PFSK-1 (cell line): ENCODE data around the gene PEF1.

Experiments used
- FOXP2 ChIP-seq: optimal IDR thresholded peaks from 2 replicates; pipeline ENCODE3; 2011; ENCODE audit warnings: borderline replicate concordance, control low read depth, inconsistent platforms; ENCODE audit not compliant: insufficient read depth; ENCODE audit errors: extremely low read length, extremely low read depth
- POLR2AphosphoS5 ChIP-seq: IDR thresholded peaks from 2 replicates; pipeline ENCODE4 v1.6.1; 2012; ENCODE audit warnings: low read depth, mild to moderate bottlenecking, control low read depth, low read length, moderate library complexity
- SIN3A ChIP-seq: IDR thresholded peaks from 2 replicates; pipeline ENCODE4 v1.6.1; 2012; ENCODE audit warnings: mild to moderate bottlenecking, low read length, moderate library complexity, borderline replicate concordance; ENCODE audit not compliant: insufficient read depth
- TAF1 ChIP-seq: IDR thresholded peaks from 2 replicates; pipeline ENCODE4 v1.6.1; 2012; ENCODE audit warnings: low read length, control low read depth, borderline replicate concordance; ENCODE audit not compliant: insufficient read depth
- TF ChIP-seq, protein P1 (sequence below), 2 experiments: IDR thresholded peaks; 2 replicates each; pipeline versions ENCODE4 v1.6.1 to v1.8.0; 2011 to 2012; ENCODE audit warnings: low read depth in 2 of 2, low read length in 2 of 2, control low read depth in 1 of 2, inconsistent platforms in 1 of 2, mild to moderate bottlenecking in 1 of 2, moderate library complexity in 1 of 2; ENCODE audit not compliant: insufficient read depth in 1 of 2

Gene PEF1

DNA sequence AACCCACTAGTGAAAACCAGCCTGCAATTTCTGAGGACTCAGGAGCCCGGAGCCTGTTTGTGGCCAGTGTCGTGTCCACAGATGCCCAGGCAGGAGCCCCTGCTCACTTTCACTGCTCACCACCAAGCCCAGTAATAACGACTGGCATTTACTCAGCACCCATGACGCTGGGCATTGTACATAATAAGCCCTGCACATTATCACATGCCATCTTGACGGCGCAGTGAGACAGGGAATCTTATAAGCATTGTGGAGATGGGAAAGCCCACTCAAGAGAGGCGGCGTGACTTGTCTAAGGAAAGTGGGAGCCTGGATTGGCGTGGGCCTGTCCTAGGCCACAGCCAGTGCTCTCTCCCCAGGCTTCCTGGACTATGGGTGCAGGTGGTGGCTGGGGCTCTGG is 28.8 kb upstream of the PEF1 start:
- no peak for TF ChIP-seq POLR2AphosphoS5
- TF ChIP-seq, protein P1, sequence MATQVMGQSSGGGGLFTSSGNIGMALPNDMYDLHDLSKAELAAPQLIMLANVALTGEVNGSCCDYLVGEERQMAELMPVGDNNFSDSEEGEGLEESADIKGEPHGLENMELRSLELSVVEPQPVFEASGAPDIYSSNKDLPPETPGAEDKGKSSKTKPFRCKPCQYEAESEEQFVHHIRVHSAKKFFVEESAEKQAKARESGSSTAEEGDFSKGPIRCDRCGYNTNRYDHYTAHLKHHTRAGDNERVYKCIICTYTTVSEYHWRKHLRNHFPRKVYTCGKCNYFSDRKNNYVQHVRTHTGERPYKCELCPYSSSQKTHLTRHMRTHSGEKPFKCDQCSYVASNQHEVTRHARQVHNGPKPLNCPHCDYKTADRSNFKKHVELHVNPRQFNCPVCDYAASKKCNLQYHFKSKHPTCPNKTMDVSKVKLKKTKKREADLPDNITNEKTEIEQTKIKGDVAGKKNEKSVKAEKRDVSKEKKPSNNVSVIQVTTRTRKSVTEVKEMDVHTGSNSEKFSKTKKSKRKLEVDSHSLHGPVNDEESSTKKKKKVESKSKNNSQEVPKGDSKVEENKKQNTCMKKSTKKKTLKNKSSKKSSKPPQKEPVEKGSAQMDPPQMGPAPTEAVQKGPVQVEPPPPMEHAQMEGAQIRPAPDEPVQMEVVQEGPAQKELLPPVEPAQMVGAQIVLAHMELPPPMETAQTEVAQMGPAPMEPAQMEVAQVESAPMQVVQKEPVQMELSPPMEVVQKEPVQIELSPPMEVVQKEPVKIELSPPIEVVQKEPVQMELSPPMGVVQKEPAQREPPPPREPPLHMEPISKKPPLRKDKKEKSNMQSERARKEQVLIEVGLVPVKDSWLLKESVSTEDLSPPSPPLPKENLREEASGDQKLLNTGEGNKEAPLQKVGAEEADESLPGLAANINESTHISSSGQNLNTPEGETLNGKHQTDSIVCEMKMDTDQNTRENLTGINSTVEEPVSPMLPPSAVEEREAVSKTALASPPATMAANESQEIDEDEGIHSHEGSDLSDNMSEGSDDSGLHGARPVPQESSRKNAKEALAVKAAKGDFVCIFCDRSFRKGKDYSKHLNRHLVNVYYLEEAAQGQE (IDR thresholded peaks at IDR 0.05; ENCODE audit: insufficient read depth in 1 of 2, low read depth in 2 of 2, low read length in 2 of 2): no peak
- TF ChIP-seq FOXP2: no peak
- no peak for TF ChIP-seq TAF1
- no peak for TF ChIP-seq SIN3A

DNA sequence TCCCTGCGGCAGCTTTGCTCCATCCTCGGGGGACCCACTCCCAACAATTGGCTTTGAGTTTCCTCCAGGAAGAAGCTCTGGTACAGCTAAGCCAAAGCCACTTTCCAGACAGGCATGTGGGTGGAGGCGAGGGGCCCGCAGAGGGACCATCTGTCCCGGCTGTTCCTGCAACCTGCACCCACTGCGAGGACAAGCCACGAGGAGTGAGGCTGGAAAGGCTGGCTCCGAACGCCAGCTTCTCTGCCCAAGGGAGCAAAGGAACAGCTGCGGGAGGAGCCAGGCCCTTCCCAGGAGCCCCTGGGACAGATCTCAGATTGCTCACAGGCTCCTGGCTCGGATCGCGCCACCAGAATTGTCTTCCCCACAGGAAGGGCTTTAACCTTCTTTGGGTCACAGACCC is 28.3 kb upstream of the PEF1 start:
- TF ChIP-seq, protein P1 (IDR thresholded peaks at IDR 0.05; ENCODE audit: insufficient read depth in 1 of 2, low read depth in 2 of 2, low read length in 2 of 2): no peak
- TF ChIP-seq SIN3A: no peak
- no peak for TF ChIP-seq FOXP2
- TF ChIP-seq TAF1: no peak
- TF ChIP-seq POLR2AphosphoS5: no peak

DNA sequence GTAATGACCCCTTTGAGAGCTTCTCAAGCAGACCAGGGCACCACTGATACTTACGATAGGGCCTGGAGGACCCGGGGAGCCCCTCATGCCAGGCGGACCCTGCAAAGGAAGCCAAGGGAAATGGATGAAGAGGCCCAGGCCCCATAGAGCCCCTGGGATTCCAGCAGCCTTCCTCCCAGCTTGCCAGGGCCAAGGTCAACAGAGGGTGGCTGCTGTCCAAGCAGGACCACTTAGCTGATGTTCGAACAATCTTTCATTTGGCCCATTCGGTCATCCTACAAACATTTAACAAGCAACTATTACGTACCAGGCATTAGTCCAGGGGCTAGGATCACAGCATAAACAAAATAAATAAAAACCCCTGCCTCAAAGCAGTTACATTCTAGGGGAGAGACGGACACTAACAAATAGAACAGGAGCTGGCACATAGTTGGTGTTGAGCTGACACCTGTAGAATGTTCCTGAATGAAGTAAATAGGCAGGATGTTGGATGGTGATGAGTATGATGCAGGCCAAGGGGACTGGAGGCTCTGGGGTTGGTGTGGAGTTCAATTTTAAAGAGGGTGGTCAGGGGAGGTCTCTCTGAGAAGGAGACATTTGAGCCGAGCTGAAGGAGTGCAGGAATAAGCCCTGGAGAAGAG is 27.0 kb upstream of the PEF1 start:
- TF ChIP-seq POLR2AphosphoS5 (no peak), SIN3A (no peak), FOXP2 (no peak), TAF1 (no peak)
- TF ChIP-seq, protein P1 (IDR thresholded peaks at IDR 0.05; ENCODE audit: insufficient read depth in 1 of 2, low read depth in 2 of 2, low read length in 2 of 2): no peak

DNA sequence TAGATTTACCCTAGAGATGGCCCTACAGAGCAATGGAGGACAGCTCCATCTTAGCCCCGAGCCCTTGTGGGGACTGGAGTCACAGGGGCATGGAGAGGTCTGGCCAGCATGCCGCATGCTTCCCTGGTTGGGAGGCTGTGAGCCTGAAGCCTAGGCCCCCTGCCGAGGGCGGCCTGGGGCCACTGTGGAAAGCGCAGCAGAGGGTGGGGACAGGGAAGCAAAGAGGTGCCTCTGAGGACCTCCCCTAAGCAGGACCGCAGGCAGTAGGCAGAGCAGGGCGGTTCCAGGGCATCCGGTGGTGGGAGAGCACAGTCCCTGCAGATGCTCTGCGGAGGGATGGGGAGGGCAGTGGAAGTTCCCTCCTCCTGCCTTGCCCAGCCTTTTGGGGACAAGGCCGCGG is 26.5 kb upstream of the PEF1 start:
- TF ChIP-seq SIN3A: no peak
- TF ChIP-seq, protein P1 (IDR thresholded peaks at IDR 0.05; ENCODE audit: insufficient read depth in 1 of 2, low read depth in 2 of 2, low read length in 2 of 2): no peak
- no peak for TF ChIP-seq POLR2AphosphoS5
- no peak for TF ChIP-seq FOXP2
- no peak for TF ChIP-seq TAF1

DNA sequence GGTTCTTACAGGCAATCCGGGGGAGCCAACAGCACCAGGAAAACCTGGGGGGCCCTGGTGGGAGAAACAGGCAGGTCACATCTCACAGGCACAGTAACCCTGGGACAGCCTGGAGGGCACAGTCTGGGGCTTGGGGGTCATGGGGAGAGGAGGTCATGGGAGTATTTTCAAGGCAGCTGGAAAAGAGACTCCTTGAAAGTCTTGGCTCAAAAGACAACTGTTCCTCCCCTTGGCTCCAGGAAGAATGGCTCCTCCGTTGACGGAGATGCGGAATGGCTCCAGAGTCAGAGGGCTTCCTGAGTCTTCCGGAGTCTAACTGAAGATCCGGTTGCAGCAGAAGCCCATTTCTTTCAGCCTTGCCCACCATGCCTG is 25.9 kb upstream of the PEF1 start:
- no peak for TF ChIP-seq FOXP2
- TF ChIP-seq POLR2AphosphoS5: 0 out of 2 replicates have a peak, but pooled peaks have one; percentile 23
